Glutamatergic neuron (in vitro differentiated cells): ENCODE measurements around the gene EYS. TPM values are rescaled to one million over a fixed set of nuclear protein-coding genes. Genes with fewer than 3 reads are reported as not detected.

Experiments
- DNase-seq: peaks from one replicate; pipeline ENCODE4 v3.0.0; 2022
- H3K27ac Mint-ChIP-seq: one replicate; pipeline ENCODE4 v1.8.0; 2020; ENCODE audit warnings: mild to moderate bottlenecking, mixed read lengths, inconsistent platforms; ENCODE audit not compliant: unreplicated experiment
- H3K27me3 Mint-ChIP-seq: one replicate; pipeline ENCODE4 v1.8.0; 2020; ENCODE audit warnings: mild to moderate bottlenecking, moderate library complexity, mixed read lengths, inconsistent platforms; ENCODE audit not compliant: unreplicated experiment
- H3K36me3 Mint-ChIP-seq: one replicate; pipeline ENCODE4 v1.8.0; 2020; ENCODE audit warnings: mild to moderate bottlenecking, mixed read lengths, inconsistent platforms; ENCODE audit not compliant: unreplicated experiment
- H3K4me1 Mint-ChIP-seq: one replicate; pipeline ENCODE4 v1.8.0; 2020; ENCODE audit warnings: mild to moderate bottlenecking, low read depth, mixed read lengths, inconsistent platforms; ENCODE audit not compliant: unreplicated experiment
- H3K4me3 Mint-ChIP-seq: one replicate; pipeline ENCODE4 v1.8.0; 2020; ENCODE audit warnings: mild to moderate bottlenecking, mixed read lengths, inconsistent platforms; ENCODE audit not compliant: unreplicated experiment
- H3K9me3 Mint-ChIP-seq: one replicate; pipeline ENCODE4 v1.8.0; 2020; ENCODE audit warnings: mild to moderate bottlenecking, moderate library complexity, mixed read lengths, inconsistent platforms; ENCODE audit not compliant: unreplicated experiment
- CTCF ChIP-seq: fragments of 200-600 bp; sonication (generic); IDR thresholded peaks from one replicate; pipeline ENCODE4 v1.5.0; 2021; ENCODE audit not compliant: partially characterized antibody, unreplicated experiment
- total RNA-seq: library from RNA; stranded (reverse); fragmentation: NEBNext Ultra II Directional; extraction: Animal tissue kit (Norgen Biotek cat#: 25700); gene quantifications from one replicate; pipeline ENCODE4 v1.2.1, GENCODE V29; 2021; ENCODE audit not compliant: unreplicated experiment

Gene EYS
- total RNA-seq, 1 donor from 2014 or later: 13.2 TPM

GRCh38 chr6:64288351-64288750 is 1418.7 kb downstream of the EYS start:
- DNase-seq: no peak
- Mint-ChIP-seq H3K36me3 (peaks cover 4% of the 10 kb centered on the region), H3K9me3 (peaks cover 1% of the 10 kb centered on the region), H3K4me1 (no peaks in the 10 kb centered on the region), H3K27me3 (no peaks in the 10 kb centered on the region), H3K27ac (no peak overlapping the region), H3K4me3 (no peak overlapping the region)
- TF ChIP-seq CTCF: no peak

GRCh38 chr6:64281167-64281566 is 1425.9 kb downstream of the EYS start:
- no peak for TF ChIP-seq CTCF
- Mint-ChIP-seq H3K9me3 (peaks cover 1% of the 10 kb centered on the region), H3K36me3 (peaks cover 5% of the 10 kb centered on the region), H3K4me3 (no peak overlapping the region), H3K4me1 (no peaks in the 10 kb centered on the region), H3K27me3 (no peaks in the 10 kb centered on the region), H3K27ac (no peak overlapping the region)
- DNase-seq: no peak

GRCh38 chr6:64280569-64280968 is 1426.5 kb downstream of the EYS start:
- DNase-seq: peak; percentile 30
- Mint-ChIP-seq H3K4me1 (no peaks in the 10 kb centered on the region), H3K36me3 (peaks cover 5% of the 10 kb centered on the region), H3K27ac (no peak overlapping the region), H3K27me3 (no peaks in the 10 kb centered on the region), H3K9me3 (peaks cover 1% of the 10 kb centered on the region), H3K4me3 (no peak overlapping the region)
- TF ChIP-seq CTCF: peak; percentile 22

- Mint-ChIP-seq H3K36me3 (no peaks in the 10 kb centered on the region), H3K4me1 (no peaks in the 10 kb centered on the region), H3K27me3 (no peaks in the 10 kb centered on the region), H3K27ac (no peak overlapping the region), H3K9me3 (no peaks in the 10 kb centered on the region), H3K4me3 (no peak overlapping the region)
- no peak for DNase-seq
- TF ChIP-seq CTCF: no peak
Observed at GRCh38 chr6:64270083-64270482, 1436.9 kb downstream of the EYS start.

GRCh38 chr6:64266351-64266821 is 1440.6 kb downstream of the EYS start:
- no peak overlapping the region for H3K4me3 Mint-ChIP-seq
- no peaks in the 10 kb centered on the region for H3K27me3 Mint-ChIP-seq
- no peaks in the 10 kb centered on the region for H3K36me3 Mint-ChIP-seq
- DNase-seq: no peak
- no peak for TF ChIP-seq CTCF
- no peak overlapping the region for H3K27ac Mint-ChIP-seq
- H3K9me3 Mint-ChIP-seq: no peaks in the 10 kb centered on the region
- H3K4me1 Mint-ChIP-seq: no peaks in the 10 kb centered on the region
